HG03565 (cell line): ENCODE measurements around the gene AOC1.
"Not testable (repeated sequence)": the region's sequence is repeated elsewhere in the genome, so short reads cannot be mapped to it uniquely, and the experiment has no call there.

ENCODE experiments used
- ATAC-seq: cut with Tn5 transposase; IDR thresholded peaks from one replicate; pipeline ENCODE4 v1.9.1; 2021; ENCODE audit warnings: mild to moderate bottlenecking, moderate library complexity; ENCODE audit not compliant: unreplicated experiment

Gene AOC1, protein sequence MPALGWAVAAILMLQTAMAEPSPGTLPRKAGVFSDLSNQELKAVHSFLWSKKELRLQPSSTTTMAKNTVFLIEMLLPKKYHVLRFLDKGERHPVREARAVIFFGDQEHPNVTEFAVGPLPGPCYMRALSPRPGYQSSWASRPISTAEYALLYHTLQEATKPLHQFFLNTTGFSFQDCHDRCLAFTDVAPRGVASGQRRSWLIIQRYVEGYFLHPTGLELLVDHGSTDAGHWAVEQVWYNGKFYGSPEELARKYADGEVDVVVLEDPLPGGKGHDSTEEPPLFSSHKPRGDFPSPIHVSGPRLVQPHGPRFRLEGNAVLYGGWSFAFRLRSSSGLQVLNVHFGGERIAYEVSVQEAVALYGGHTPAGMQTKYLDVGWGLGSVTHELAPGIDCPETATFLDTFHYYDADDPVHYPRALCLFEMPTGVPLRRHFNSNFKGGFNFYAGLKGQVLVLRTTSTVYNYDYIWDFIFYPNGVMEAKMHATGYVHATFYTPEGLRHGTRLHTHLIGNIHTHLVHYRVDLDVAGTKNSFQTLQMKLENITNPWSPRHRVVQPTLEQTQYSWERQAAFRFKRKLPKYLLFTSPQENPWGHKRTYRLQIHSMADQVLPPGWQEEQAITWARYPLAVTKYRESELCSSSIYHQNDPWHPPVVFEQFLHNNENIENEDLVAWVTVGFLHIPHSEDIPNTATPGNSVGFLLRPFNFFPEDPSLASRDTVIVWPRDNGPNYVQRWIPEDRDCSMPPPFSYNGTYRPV

DNA sequence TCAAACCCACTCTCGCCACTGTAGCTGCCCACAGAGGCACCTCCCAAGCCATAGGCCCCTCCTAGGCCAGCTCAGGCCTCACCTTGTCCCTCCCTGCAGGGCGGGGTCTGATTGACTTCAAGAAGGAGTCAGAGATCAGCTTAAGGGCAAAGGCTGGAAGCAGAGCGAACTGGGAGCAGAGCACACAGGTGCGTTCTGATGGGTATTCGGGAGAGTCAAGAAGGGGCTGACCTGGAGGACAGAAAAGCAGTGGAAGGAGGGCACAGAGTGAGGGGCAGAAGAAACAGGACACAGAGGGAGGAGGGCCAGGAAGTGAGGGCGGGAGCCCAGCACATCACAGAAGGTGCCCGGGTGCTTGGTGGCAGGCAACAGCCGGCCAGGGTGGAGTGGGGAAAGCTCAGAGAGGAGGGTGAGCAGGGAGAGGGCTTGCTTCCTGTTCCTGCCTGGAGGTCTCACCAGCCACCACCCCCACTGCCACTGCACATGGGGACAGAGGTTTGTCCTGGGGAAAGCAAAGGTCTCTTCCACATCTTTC, at the start of gene AOC1:
TSS of gene AOC1 (plus strand) at position 147 of the 535 bp plus-strand sequence. CDS start 3,954 bp downstream, outside the sequence.
- no peak for ATAC-seq

DNA sequence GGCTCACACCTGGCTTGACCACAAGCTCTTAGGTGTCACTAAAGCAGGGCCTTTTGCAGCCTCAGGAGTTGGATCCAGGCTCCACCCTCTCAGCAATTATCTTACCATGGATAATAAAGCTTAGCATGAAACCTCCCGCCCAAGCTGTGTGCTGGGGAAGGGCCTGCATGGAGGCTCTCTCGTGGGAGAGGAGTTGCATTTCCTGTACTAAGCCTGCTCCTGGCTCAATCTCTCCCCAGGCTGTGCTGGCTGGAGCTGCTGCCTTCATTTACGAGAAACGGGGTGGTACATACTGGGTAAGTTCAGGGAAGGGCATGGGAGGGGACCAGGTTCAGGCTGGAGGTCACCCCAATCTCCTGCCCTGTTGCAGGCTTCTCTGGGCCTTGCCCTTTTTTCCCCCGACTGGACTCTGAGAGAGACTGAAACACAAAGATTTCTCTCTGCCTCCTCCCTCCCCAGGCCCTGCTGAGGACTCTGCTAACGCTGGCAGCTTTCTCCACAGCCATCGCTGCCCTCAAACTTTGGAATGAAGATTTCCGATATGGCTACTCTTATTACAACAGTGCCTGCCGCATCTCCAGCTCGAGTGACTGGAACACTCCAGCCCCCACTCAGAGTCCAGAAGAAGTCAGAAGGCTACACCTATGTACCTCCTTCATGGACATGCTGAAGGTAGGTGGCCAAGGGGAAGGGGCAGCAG, 49.0 kb upstream of the AOC1 start:
- ATAC-seq = no peak

DNA sequence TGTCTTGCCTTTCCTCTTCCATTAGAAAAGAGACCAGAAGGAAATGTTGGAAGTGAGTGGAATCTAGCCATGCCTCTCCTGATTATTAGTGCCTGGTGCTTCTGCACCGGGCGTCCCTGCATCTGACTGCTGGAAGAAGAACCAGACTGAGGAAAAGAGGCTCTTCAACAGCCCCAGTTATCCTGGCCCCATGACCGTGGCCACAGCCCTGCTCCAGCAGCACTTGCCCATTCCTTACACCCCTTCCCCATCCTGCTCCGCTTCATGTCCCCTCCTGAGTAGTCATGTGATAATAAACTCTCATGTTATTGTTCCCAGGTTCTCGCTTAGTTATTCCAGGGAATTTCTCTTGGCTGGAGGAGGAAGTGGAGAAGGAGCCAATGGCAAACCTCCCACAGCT, 47.5 kb upstream of the AOC1 start:
- no peak for ATAC-seq

DNA sequence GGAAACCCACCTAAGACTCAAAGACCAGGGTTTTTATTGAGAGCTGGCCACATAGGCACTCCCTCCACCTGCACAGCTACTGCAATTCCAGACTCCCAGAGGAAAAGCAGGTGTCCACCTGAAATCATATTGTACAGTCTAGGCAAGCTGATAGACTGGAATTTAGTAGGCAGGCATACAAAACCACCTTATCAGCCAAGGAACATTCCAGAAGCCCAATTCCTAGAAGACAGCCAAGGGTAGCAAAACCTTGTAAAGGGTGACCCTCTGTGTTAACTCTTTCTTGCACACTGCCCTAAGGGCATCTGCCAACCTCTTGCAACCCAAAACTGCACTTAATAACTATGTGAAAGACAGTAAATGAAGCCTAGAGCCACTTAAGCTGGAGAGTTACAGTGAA, 46.5 kb upstream of the AOC1 start:
- ATAC-seq = no peak

DNA sequence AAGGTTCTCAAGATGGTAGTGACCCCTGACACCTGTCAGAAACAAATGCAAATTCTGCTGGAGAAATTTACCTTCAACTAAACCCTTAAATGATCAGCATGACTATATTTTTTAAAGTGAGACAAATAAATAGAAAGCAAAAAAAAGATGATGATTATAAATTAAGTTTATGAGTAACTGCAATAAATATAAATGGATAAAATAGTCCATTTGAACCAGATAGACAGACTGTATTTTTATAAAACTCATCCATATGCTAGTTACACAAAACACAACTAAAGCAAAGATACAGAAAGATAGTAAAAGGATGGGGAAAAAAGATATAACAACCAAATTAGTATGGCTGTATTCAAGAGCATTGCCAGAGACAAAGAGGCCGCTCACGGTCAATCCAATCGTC, 45.9 kb upstream of the AOC1 start:
- no peak for ATAC-seq

DNA sequence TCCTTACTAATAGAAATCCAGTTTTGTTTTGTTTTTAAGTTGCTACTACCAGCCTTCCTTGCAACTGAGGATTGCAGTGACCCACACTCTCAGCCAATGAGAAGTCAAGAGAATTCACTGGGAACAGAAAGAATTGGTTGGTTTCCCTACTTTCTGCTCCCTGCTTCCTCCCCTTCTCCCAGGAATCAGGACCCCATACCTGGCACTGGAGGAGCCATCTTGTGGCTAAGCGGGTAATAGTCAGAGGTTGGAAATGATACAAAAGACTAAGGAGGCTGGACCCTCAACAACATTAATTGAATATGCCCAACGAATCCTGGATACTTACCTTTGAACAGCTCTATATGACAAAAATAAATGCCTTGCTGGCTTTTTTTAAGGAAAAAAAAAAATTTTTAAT, 45.5 kb upstream of the AOC1 start:
- ATAC-seq = no peak

DNA sequence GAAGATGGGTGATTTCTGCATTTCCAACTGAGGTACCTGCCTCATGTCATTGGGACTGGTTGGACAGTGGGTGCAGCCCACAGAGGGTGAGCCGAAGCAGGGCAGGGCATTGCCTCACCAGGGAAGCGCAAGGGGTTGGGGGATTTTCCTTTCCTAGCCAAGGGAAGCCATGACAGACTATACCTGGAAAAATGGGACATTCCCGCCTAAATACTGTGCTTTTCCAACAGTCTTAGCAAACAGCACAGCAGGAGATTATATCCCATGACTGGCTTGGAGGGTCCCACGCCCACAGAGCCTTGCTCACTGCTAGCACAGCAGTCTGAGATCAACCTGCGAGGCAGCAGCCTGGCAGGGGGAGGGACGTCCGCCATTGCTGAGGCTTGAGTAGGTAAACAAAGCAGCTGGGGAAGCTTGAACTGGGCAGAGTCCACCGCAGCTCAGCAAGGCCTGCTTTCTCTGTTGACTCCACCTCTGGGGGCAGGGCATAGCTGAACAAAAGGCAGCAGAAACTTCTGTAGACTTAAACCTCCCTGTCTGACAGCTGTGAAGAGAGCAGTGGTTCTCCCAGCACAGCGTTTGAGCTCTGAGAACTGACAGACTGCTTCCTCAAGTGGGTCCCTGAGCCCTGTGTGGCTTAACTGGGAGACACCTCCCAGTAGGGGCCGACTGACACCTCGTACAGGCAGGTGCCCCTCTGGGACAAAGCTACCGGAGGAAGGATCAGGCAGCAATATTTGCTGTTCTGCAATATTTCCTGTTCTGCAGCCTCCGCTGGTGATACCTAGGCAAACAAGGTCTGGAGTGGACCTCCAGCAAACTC, 44.5 kb upstream of the AOC1 start:
- ATAC-seq = not testable (repeated sequence)

DNA sequence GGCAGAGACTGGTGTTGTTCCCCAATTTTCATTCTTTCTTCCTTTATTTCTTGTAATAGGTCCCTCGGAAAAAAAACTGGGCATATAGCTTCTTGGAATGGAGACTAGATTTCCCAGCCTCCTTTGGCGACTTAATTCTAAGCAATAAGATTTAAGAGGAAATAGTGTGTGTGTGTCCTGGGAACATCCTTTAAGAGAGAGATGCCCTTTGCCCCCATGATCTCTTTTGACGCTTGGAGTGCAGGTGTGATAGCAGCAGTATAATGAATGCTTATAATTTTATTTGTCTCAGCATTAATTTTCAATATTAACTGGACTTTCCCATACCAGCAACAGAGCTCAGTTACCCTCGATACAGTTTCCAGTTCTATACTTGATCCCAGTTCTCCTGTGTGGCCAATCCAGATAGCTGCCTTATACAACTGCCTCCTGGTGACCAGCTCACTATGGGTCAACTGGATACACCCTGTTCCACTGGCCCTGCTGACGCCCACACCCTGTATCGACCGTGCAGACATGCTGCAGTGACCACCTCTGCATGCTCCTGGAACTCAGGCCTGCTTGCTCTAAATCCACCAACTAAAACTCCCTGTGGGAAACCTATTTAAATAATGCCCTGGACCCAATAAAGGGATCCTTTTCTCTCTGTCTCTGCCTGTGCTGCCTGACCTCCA, 37.9 kb upstream of the AOC1 start:
- ATAC-seq = no peak

DNA sequence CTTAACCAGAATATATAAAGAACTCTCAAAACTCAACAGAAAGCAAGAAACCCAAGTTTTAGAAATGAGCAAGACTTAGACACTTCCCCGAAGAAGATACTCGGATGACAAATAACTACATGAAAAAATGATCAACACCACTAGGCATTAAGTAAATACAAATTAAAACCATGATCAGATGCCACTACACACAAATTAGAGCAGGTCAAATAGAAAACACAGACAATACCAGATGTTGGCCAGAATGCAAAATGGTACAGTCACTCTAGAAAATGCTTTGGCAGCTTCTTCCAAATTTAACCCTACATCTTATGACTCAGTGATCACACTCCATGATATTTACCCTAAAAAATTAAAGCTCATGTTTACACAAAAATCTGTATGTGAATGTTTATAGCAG, 33.3 kb upstream of the AOC1 start:
- no peak for ATAC-seq

DNA sequence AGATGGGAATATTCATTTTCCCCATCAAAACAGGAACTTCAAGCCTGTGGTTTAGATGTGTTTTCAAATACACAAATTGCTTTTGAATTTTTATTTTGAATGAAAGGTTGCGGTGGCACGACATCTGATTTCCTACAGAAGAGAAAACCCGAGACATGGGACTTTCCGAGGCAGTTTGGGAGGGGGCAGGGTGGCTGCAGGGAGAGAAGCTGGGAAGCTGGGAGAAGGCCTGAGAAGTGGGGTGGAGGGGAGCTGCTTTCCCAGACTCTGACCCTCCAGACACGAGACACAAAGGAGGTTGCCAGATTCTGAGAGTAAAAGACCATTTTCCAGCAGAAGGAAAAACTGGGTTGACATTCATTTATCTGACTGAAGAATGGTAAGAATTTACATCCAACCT, 32.2 kb upstream of the AOC1 start:
- no peak for ATAC-seq

DNA sequence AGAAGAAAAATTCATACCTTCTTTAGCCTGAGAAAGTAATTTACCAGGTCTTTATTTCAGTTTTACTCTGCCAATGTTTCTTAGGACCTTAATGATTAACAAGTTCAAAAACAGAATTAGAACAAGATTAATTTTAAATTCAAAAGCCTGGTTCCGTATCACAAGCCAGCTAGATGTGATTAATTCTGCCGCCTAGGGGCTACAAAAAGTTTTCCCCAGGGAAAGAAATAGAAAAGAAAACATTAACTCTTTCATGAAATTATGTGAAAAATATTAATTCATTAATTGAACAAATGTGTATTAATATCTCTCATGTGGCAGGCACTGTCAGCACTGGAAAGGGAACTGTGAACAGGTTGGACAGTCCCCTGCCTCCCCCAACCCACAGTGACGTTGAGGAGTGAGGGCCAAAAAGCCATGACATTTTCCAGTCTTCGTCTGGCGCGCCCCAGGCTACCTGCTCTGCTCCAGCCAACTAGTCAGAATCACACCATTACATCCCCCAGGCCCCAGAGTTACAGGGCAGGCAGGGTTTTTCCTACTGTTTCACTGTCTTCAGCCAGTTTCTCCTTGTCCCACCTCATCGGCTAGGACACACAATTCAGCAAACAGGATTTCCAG, 31.6 kb upstream of the AOC1 start:
- ATAC-seq = no peak

DNA sequence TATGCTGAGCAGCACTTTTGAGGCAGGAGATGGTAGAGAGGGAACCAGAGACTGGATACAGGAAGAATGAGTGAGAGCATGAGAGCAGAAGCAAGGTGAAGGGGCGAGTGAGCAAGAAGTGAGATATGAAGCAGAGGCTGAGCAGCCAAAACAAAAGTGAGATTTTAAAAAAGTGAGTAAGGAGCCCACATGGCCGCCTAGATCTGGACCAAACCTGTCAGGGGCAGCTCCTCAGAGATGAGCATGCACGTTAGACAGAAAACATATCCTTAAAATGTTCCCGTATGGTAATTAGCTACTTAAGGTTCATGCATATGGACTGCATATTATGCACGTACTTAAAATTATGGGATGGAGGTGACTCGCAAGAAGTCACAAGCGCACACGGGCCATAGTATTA, 29.3 kb upstream of the AOC1 start:
- ATAC-seq = no peak

DNA sequence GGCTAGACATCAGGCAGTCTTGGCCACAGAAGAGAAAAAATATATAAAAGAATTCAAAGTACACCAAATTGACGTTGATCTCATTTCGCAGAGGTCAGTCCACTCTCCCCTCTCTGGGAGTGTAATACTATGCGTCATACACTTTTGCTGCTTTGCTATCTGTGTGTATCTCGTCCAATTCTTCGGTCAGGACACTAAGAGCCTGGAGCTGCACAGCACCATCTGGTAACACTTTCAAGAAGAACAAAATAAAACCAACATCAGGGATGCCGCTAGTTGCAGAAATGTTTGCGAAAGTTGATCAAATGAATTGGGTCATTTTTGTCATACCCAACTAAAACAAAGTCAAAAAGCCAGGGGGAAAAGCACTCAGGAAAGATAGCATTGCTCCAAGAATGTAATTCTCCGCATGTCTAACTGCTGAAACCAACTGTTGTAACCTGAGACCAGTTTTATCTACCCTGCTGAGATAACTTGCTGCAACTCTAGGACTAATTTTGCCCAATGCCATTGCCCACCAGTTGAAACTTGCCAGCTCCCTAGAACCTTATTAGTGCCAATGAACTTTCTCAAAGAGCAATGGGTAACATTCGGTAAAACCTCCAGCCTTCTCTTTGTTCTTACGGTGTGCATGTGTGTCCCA, 28.7 kb upstream of the AOC1 start:
- no peak for ATAC-seq

DNA sequence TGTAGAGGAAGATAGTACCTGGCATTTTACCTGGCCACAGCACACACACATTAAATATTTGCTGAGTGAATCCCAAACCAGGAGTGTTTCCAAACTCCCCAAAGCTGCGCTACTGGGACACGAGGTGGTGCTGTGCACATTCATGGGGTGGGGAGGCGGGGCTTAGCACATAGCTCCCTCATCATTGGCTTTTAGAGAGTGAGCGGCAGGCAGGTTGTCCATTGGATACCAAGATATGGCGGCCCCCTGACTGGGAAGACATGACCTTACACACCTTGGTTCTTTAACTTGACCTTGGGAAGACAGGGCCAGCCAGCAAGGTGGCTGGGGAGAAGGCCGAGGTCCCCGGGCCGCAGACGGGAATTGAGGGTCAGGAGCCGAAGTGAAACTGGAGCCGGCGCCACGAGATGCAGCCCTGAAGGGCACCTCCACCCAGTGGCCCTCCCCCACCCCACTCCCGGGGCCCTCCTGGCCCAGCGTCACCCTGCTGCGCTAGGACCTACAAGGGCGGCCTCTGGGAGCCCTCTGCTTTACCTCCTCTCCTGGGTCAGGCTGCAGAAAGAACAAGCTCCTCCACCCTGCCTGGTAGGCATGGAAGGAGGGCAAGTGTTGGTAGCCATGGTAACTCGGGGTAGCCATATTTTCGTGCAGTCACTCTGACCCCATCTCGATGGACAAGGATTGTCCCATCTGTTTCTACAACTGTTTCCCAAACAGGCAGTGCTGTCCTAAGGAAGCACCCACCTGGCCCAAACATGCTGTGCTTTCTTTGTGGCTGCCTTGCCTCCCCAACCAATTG, 27.7 kb upstream of the AOC1 start:
- no peak for ATAC-seq

DNA sequence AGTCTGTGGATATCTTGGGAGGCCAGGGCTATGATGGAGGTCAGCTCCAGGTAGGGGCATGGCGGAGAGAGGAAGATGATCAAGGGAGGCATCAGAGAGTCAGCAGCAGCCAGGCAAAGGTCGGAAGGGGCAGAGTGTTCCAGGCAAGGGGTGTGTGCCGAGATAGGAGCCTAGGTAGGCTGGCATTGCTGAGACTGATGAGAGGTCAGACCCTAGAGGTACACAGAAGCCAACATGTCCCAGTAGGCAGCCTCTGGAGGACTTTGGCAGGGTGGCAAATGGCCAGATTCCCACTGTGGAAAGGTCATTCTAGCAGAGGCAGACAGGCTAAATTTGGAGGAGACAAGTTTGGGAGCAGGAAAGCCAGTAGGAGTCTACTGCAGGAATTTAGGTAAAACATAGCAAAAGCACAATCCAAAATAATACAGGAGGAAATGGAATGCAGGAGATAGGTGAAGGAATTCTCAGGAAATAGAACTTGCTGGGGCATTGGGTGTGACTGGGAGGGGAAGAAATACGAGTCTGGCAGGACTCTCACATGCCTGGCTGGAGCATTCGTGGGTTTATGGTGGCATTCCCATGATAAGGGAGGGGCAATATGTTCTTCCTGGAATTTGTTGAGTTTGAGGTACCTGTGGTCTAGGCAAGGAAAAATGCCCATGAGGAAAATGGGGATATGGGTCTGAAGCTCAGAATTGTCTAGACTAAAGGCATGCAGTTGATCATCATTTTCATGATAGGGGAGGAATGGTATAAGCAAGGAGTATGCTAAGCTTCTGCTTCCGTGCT, 26.1 kb upstream of the AOC1 start:
- no peak for ATAC-seq

DNA sequence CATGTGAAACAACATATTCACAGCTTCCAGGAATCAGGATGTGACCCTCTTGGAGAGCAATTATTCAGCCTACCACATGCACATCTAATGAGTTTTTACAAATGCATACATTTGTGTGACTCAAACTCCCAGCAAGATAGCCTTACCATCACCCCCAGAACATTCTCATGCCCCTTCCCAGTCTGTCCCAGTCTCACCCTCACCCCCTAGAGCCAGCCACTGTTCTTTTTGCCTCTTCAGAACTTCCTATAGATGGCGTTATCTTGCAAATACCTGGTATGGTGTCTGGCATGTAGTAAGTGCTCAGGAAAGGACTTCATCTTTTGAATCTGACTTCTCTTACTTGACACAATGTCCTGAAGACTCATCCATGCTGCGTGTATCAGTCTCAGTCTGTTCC, 23.9 kb upstream of the AOC1 start:
- ATAC-seq = no peak

DNA sequence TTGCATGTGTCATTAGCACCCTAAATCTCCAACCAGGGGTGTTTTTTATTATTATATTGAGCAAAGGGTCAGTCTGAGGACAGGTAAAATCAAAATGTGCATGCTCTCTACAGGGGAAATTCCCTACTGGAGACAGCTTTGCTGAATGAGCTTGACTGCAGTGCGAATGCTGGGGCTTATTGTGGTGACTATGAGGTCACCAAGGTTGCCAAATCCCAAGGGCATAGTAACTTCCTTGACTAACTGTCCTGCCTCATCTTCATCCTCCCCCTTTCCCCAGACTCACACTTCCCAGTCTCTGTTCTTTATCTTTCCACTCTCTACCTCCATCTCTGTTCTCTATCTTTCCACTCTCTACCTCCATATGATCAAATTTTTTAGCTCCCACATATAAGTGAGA, 22.9 kb upstream of the AOC1 start:
- ATAC-seq = no peak

DNA sequence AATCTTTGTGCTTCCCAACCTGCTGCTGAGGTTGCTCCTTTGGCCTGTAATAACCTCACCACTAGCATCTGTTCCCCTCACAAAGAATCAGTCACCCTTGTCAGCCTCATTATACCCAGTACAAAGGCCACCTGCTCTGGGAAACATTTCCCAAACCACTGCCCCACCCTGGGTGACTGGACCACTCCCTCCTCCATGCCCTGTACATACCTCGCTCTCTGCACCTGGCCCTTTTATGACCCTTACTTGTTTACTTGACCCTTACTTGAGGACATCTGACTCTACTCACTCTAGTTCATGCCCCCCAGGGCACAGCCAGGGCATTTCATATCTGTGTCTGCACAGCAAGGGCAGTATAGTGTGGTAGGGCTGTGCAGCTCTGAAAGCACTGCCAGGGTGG, 21.4 kb upstream of the AOC1 start:
- ATAC-seq = no peak
